ENCODE data around the gene CTNNA3.

DNA sequence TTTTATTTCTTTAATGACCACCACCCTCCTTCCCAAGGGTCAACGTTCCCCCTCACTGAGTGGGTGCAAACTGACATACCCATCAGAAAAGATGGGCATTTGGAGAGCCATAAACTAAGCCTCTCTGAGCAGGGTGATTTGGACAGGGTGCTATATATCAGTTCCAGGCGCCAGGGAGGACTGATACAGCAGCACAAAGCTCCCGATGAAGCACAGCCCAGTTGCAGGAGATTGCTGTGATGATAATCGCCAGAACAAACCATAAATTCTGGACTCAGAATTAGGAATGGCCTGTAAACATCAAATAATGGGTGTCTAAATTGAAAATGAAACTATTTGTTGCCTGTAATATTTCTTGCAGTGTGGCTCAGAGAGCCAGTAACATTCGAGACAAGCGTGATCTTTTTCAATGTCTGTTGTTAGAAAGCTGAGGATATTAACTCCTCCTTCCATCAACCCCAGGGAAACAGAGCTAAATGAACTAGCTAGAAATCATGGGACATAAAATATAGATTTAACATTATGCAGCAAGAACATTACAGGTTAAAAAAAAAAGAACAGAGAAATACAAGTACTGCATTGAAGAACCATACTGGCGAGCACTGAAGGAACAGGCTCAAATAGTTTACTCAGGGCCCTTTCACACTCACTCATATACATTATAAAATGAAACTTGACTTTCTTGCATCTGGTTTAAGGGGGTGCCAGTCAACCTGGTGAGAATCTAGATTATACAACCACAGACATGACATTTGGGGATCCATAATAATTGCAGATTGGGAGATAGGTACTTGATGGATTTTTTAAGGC, 907.6 kb downstream of the CTNNA3 start:
- TF ChIP-seq RAD21 (conservative IDR thresholded peaks at IDR 0.05) (no peak), TAF1 (IDR thresholded peaks at IDR 0.05; ENCODE audit: low read depth) (no peak)
